Osteoblast (primary cell): ENCODE data around the gene FBN3. TPM values are rescaled to one million over a fixed set of nuclear protein-coding genes. Genes with fewer than 3 reads are reported as not detected.
A peak's percentile ranks its signal among the peaks of the same experiment; 100 is the strongest.

Experiments used
- DNase-seq: peaks from one replicate; pipeline ENCODE4 v3.0.0; 2011; ENCODE audit warnings: low spot score, mixed read lengths; ENCODE audit not compliant: insufficient read length; ENCODE audit errors: missing footprints
- H2AFZ ChIP-seq: 2 replicates; pipeline ENCODE4 v1.6.0; 2011; ENCODE audit warnings: mild to moderate bottlenecking, low read length
- H3K27ac ChIP-seq: 2 replicates; pipeline ENCODE4 v1.5.1; 2011; ENCODE audit warnings: mild to moderate bottlenecking, low read depth, low read length, moderate library complexity
- H3K27me3 ChIP-seq: 2 replicates; pipeline ENCODE4 v1.6.0; 2012; ENCODE audit warnings: mild to moderate bottlenecking, control low read depth, inconsistent platforms, low read length, moderate library complexity; ENCODE audit not compliant: insufficient read depth
- H3K36me3 ChIP-seq: 2 replicates; pipeline ENCODE4 v1.5.1; 2011; ENCODE audit warnings: mild to moderate bottlenecking, low read length, control low read depth, moderate library complexity; ENCODE audit not compliant: insufficient read depth
- H3K4me1 ChIP-seq: 2 replicates; pipeline ENCODE4 v1.5.1; 2011; ENCODE audit warnings: mild to moderate bottlenecking, low read length, control low read depth, moderate library complexity; ENCODE audit not compliant: insufficient read depth
- H3K4me2 ChIP-seq: 2 replicates; pipeline ENCODE4 v1.6.0; 2011; ENCODE audit warnings: mild to moderate bottlenecking, low read length; ENCODE audit not compliant: insufficient read depth
- H3K4me3 ChIP-seq: fragments of 200-600 bp; sonication (generic); 3 replicates; pipeline ENCODE4 v1.5.1; 2012; ENCODE audit warnings: mild to moderate bottlenecking, low read length, inconsistent platforms; ENCODE audit not compliant: insufficient read depth
- H3K79me2 ChIP-seq: 2 replicates; pipeline ENCODE4 v1.6.0; 2012; ENCODE audit warnings: mild to moderate bottlenecking, low read length, control low read depth, inconsistent platforms; ENCODE audit not compliant: insufficient read depth
- H3K9me3 ChIP-seq: 2 replicates; pipeline ENCODE4 v1.5.1; 2011; ENCODE audit warnings: low read depth, low read length, control low read depth
- H4K20me1 ChIP-seq: 2 replicates; pipeline ENCODE4 v1.6.0; 2012; ENCODE audit warnings: mild to moderate bottlenecking, low read length, control low read depth; ENCODE audit not compliant: insufficient read depth
- total RNA-seq: library from RNA; depleted of rRNA; stranded (reverse); fragments of >200 nt; gene quantifications from 2 replicates; pipeline ENCODE4 v1.2.3, GENCODE V29; 2012
- TF ChIP-seq, protein P1 (sequence below): IDR thresholded peaks from 2 replicates; pipeline ENCODE4 v1.5.1; 2011; ENCODE audit warnings: mild to moderate bottlenecking, low read depth, low read length, moderate library complexity; ENCODE audit errors: extremely low read depth

Gene FBN3
- total RNA-seq, 1 donor, result not detected

DNA sequence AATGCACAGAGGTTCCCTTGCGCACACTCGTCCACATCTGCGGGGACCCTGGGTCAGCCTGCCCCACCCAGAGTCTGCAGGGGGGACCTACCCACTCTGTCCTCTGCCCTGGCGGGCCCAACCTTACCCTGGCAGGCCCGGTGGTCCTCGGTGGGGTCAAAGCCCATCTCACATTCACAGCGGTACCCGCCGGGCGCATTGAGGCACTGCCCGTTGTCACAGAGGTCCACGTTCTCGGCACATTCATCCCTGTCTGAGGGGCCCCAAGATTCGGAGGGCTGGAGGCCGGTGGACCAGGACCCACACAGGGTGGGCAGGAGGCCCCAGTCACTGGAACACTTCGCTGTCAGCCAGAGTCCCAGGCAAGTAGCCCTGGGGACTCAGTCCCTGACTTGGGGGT, 38.5 kb downstream of the FBN3 start:
- TF ChIP-seq, protein P1, sequence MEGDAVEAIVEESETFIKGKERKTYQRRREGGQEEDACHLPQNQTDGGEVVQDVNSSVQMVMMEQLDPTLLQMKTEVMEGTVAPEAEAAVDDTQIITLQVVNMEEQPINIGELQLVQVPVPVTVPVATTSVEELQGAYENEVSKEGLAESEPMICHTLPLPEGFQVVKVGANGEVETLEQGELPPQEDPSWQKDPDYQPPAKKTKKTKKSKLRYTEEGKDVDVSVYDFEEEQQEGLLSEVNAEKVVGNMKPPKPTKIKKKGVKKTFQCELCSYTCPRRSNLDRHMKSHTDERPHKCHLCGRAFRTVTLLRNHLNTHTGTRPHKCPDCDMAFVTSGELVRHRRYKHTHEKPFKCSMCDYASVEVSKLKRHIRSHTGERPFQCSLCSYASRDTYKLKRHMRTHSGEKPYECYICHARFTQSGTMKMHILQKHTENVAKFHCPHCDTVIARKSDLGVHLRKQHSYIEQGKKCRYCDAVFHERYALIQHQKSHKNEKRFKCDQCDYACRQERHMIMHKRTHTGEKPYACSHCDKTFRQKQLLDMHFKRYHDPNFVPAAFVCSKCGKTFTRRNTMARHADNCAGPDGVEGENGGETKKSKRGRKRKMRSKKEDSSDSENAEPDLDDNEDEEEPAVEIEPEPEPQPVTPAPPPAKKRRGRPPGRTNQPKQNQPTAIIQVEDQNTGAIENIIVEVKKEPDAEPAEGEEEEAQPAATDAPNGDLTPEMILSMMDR, result no peak
- Histone ChIP-seq H3K4me3 (no peak overlapping the region), H3K27me3 (no peaks in the 10 kb centered on the region), H3K79me2 (no peaks in the 10 kb centered on the region), H4K20me1 (no peaks in the 10 kb centered on the region), H3K9me3 (no peaks in the 10 kb centered on the region), H3K4me1 (no peaks in the 10 kb centered on the region), H3K36me3 (no peaks in the 10 kb centered on the region), H3K27ac (no peak overlapping the region), H3K4me2 (no peak overlapping the region), H2AFZ (no peak overlapping the region)
- DNase-seq, result peak; percentile 25

DNA sequence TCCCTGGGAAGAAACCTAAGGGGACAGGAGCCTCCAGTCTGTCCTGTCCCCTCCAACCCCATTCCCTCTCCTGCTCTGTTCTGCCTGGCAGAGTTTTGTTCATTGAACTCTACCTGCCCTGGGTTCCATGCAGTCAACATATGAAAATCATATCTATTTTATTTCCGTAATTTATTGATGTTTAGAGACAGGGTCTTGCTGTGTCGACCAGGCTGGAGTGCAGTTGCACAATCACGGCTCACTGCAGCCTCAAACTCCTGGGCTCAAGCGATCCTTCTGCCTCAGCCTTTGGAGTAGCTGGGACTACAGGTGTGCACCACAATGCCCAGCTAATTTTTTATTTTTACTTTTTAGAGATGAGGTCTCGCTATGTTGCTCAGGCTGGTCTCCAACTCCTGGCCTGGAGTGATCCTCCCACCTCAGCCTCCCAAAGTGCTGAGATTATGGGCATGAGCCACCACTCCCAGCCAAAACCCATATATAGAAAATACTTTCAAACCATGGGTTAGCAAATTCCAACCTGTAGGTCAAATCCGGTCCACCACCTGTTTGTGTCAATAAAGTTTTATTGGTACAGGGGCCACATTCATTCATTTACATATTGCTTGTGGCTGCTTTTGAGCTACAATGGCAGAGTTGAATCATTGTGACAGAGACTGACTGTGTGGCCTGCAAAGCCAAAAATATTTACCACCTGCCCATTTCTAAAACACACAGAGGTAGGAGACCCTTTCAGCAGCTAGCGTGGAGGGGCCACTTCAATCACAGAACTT, 39.3 kb downstream of the FBN3 start:
- DNase-seq, result peak; percentile 54
- no peaks in the 10 kb centered on the region for H3K27me3 ChIP-seq
- H3K79me2 ChIP-seq, result no peaks in the 10 kb centered on the region
- no peak overlapping the region for H3K4me2 ChIP-seq
- no peak overlapping the region for H3K4me3 ChIP-seq
- no peaks in the 10 kb centered on the region for H3K9me3 ChIP-seq
- H2AFZ ChIP-seq, result no peak overlapping the region
- no peaks in the 10 kb centered on the region for H3K4me1 ChIP-seq
- H3K36me3 ChIP-seq, result no peaks in the 10 kb centered on the region
- no peaks in the 10 kb centered on the region for H4K20me1 ChIP-seq
- H3K27ac ChIP-seq, result no peak overlapping the region
- TF ChIP-seq, protein P1, result no peak

DNA sequence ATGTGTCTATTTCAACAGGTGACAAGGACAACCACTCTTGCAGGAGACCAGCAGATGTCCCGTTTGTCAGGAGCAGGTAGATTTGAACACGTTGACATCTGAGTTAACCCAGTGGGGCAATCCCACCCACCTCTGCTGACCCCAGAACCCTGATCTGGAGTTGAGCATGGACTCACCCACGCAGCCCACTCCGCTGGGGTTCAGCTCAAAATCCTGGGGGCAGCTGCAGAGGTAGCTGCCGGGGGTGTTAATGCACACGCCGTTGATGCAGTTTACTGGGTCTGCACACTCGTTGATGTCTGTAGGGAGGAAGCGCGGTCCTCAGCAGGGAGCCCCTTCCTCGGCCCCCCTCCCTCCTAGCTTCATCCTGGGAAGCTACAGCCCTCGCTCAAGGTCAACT, 39.9 kb downstream of the FBN3 start:
- H2AFZ ChIP-seq, result no peak overlapping the region
- DNase-seq, result peak; percentile 46
- H3K4me3 ChIP-seq, result no peak overlapping the region
- no peaks in the 10 kb centered on the region for H4K20me1 ChIP-seq
- no peaks in the 10 kb centered on the region for H3K36me3 ChIP-seq
- H3K27me3 ChIP-seq, result no peaks in the 10 kb centered on the region
- no peaks in the 10 kb centered on the region for H3K9me3 ChIP-seq
- H3K27ac ChIP-seq, result no peak overlapping the region
- no peak overlapping the region for H3K4me2 ChIP-seq
- TF ChIP-seq, protein P1, result no peak
- no peaks in the 10 kb centered on the region for H3K79me2 ChIP-seq
- H3K4me1 ChIP-seq, result no peaks in the 10 kb centered on the region

DNA sequence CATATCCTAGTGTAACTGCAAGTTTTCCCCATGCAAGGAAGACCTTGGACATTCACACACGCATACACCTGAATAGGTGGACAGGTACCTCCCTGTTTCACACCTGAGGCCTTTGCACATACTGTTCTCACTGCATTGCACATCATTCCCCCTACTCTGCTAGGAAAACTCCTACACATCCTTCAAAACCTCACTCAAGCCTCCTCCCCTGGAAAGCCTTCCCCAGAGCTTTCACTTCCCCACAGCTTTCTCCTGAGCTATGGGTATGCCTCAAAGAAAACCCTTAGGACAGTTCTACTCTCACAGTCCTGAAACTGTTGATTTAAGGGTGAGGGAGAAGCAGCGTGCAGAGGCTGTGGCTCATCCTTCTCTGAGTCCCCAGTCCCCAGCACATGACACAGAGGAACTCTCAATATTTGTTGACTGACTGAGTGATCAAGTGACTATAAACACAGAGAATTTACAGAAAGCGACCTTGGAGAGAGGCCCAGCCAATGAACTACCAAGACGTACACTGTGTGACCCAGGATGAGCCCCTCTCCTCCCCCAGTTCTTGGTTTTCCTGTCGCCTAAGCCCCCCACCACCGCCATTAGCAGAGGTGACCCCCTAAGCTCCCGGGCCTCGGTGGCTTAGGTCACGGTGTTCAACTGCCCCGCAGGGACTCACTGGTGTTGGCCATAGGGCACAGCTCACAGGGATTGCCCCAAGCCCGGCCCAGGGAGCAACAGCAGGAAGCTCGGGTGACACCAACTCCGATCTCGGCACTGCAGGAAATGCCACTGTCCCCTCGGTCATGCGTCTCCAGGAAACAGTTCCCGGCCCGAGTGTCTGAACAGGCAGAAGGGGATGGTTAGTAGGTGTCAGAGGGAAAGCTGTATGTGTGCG, 40.6 kb downstream of the FBN3 start:
- no peak overlapping the region for H3K4me3 ChIP-seq
- no peaks in the 10 kb centered on the region for H4K20me1 ChIP-seq
- no peak overlapping the region for H3K4me2 ChIP-seq
- H3K27me3 ChIP-seq, result no peaks in the 10 kb centered on the region
- no peaks in the 10 kb centered on the region for H3K9me3 ChIP-seq
- peak; percentile 86 for DNase-seq
- H3K27ac ChIP-seq, result no peak overlapping the region
- no peaks in the 10 kb centered on the region for H3K79me2 ChIP-seq
- TF ChIP-seq, protein P1, result no peak
- no peaks in the 10 kb centered on the region for H3K36me3 ChIP-seq
- H2AFZ ChIP-seq, result no peak overlapping the region
- no peaks in the 10 kb centered on the region for H3K4me1 ChIP-seq
